ENCODE measurements around the gene CDKL1. TPM values are rescaled to one million over a fixed set of nuclear protein-coding genes. Genes with fewer than 3 reads are reported as not detected.
"Not testable (repeated sequence)": the region's sequence is repeated elsewhere in the genome, so short reads cannot be mapped to it uniquely, and the experiment has no call there.

The CDKL1 gene
- total RNA-seq, 1 donor from 2014 or later, result 3.4 TPM

- no peak for DNase-seq
- Mint-ChIP-seq H3K9me3 (ENCODE audit: unreplicated experiment) (peaks cover 6% of the 10 kb centered on the region), H3K4me1 (ENCODE audit: low read depth, unreplicated experiment) (no peaks in the 10 kb centered on the region), H3K36me3 (ENCODE audit: unreplicated experiment) (peaks cover 9% of the 10 kb centered on the region), H3K27ac (ENCODE audit: unreplicated experiment) (no peak overlapping the region), H3K4me3 (ENCODE audit: unreplicated experiment) (no peak overlapping the region), H3K27me3 (ENCODE audit: unreplicated experiment) (peaks cover 2% of the 10 kb centered on the region)
- TF ChIP-seq CTCF (IDR thresholded peaks at IDR 0.05; ENCODE audit: partially characterized antibody, unreplicated experiment), result no peak
Measured at GRCh38 chr14:50359631-50360030, 37.0 kb downstream of the CDKL1 start.

- no peak overlapping the region for H3K4me3 Mint-ChIP-seq (ENCODE audit: unreplicated experiment)
- peaks cover 5% of the 10 kb centered on the region for H3K36me3 Mint-ChIP-seq (ENCODE audit: unreplicated experiment)
- DNase-seq, result no peak
- H3K27ac Mint-ChIP-seq (ENCODE audit: unreplicated experiment), result no peak overlapping the region
- no peak for TF ChIP-seq CTCF (IDR thresholded peaks at IDR 0.05; ENCODE audit: partially characterized antibody, unreplicated experiment)
- no peaks in the 10 kb centered on the region for H3K4me1 Mint-ChIP-seq (ENCODE audit: low read depth, unreplicated experiment)
- H3K9me3 Mint-ChIP-seq (ENCODE audit: unreplicated experiment), result peaks cover 3% of the 10 kb centered on the region
- H3K27me3 Mint-ChIP-seq (ENCODE audit: unreplicated experiment), result peaks cover 2% of the 10 kb centered on the region
Measured at GRCh38 chr14:50357753-50358395, 38.8 kb downstream of the CDKL1 start.

DNA sequence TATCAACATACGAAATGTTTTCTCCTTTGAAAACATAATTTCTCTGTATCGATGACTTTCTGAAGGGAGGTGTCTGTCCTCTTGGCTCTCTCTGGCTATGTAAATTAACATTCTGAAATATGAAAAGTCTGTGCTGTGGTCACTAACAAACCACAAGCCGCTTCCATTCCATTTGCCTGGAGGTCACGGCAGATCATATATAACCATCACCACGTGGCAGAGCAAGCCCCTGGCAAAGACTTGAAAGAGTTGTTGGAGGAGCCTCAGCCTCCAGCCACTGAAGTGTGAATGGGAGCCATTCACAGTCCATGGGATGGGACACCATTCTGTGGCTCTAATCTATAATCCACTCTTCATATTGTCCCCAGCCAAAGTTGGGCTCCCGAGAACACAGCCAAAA, 39.6 kb downstream of the CDKL1 start:
- H3K36me3 Mint-ChIP-seq (ENCODE audit: unreplicated experiment), result no peaks in the 10 kb centered on the region
- H3K27me3 Mint-ChIP-seq (ENCODE audit: unreplicated experiment), result peaks cover 2% of the 10 kb centered on the region
- no peak overlapping the region for H3K27ac Mint-ChIP-seq (ENCODE audit: unreplicated experiment)
- H3K4me1 Mint-ChIP-seq (ENCODE audit: low read depth, unreplicated experiment), result no peaks in the 10 kb centered on the region
- H3K4me3 Mint-ChIP-seq (ENCODE audit: unreplicated experiment), result no peak overlapping the region
- no peak for TF ChIP-seq CTCF (IDR thresholded peaks at IDR 0.05; ENCODE audit: partially characterized antibody, unreplicated experiment)
- DNase-seq, result no peak
- peaks cover 2% of the 10 kb centered on the region for H3K9me3 Mint-ChIP-seq (ENCODE audit: unreplicated experiment)

- not testable (repeated sequence) for H3K27ac Mint-ChIP-seq (ENCODE audit: unreplicated experiment); H3K4me1 Mint-ChIP-seq (ENCODE audit: low read depth, unreplicated experiment); DNase-seq; H3K4me3 Mint-ChIP-seq (ENCODE audit: unreplicated experiment); H3K27me3 Mint-ChIP-seq (ENCODE audit: unreplicated experiment); H3K9me3 Mint-ChIP-seq (ENCODE audit: unreplicated experiment); H3K36me3 Mint-ChIP-seq (ENCODE audit: unreplicated experiment)
Measured at GRCh38 chr14:50356283-50356682, 40.4 kb downstream of the CDKL1 start.

DNA sequence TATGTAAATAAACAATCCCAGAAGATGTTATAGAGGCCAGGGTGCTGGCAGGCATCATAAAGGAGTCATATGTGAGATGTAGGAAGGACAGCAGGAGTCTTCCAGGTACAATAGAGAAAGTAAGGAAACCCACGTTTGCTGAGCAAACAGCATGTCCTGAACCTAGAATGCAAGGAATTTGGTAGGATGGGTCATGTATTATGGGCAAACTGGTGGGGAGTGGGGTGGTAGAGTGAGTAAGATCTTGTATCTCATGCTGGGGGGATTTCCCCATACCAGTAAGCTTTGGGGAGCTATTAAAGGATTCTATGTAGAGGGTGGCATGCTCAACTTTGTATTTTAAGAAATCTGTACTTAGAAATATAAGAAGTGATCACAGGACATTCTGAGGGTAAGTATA, 41.0 kb downstream of the CDKL1 start:
- H3K36me3 Mint-ChIP-seq (ENCODE audit: unreplicated experiment), result no peaks in the 10 kb centered on the region
- no peak for TF ChIP-seq CTCF (IDR thresholded peaks at IDR 0.05; ENCODE audit: partially characterized antibody, unreplicated experiment)
- peaks cover 2% of the 10 kb centered on the region for H3K27me3 Mint-ChIP-seq (ENCODE audit: unreplicated experiment)
- no peaks in the 10 kb centered on the region for H3K4me1 Mint-ChIP-seq (ENCODE audit: low read depth, unreplicated experiment)
- no peak overlapping the region for H3K27ac Mint-ChIP-seq (ENCODE audit: unreplicated experiment)
- H3K4me3 Mint-ChIP-seq (ENCODE audit: unreplicated experiment), result no peak overlapping the region
- no peak for DNase-seq
- H3K9me3 Mint-ChIP-seq (ENCODE audit: unreplicated experiment), result peaks cover 2% of the 10 kb centered on the region

All from glutamatergic neuron (in vitro differentiated cells).